ENCODE data around the gene GSE1.

Gene GSE1

GRCh38 chr16:85646976-85647375, 33.9 kb downstream of the GSE1 start:
- POLR2A ChIA-PET, result no interaction called here
- CTCF ChIA-PET, result no interaction called here
- TF ChIP-seq TARDBP (IDR thresholded peaks at IDR 0.05), result no peak
- no peak for TF ChIP-seq ELF4 (IDR thresholded peaks at IDR 0.05)
- TF ChIP-seq FOXM1 (IDR thresholded peaks at IDR 0.05; ENCODE audit: borderline replicate concordance), result no peak
- TF ChIP-seq NFRKB (IDR thresholded peaks at IDR 0.05), result no peak
- no peak for TF ChIP-seq PKNOX1 (IDR thresholded peaks at IDR 0.05)
- no peak for TF ChIP-seq BHLHE40 (IDR thresholded peaks at IDR 0.05; ENCODE audit: borderline replicate concordance)
- TF ChIP-seq HDGF (IDR thresholded peaks at IDR 0.05; ENCODE audit: borderline replicate concordance), result no peak
- TF ChIP-seq ZNF384 (IDR thresholded peaks at IDR 0.05), result no peak
- no peak for TF ChIP-seq CTBP1 (IDR thresholded peaks at IDR 0.05; ENCODE audit: borderline replicate concordance)
- TF ChIP-seq ARNT (IDR thresholded peaks at IDR 0.05), result no peak
- no peak for TF ChIP-seq L3MBTL2 (conservative IDR thresholded peaks at IDR 0.05)
- TF ChIP-seq FOXA1 (IDR thresholded peaks at IDR 0.05), result no peak
- TF ChIP-seq SP1 (IDR thresholded peaks at IDR 0.05), result no peak
- DNase-seq (ENCODE audit: extremely low spot score), result no peak

- DNase-seq (ENCODE audit: extremely low spot score), result no peak
- TF ChIP-seq BHLHE40 (IDR thresholded peaks at IDR 0.05; ENCODE audit: borderline replicate concordance) (no peak), LEF1 (IDR thresholded peaks at IDR 0.05; ENCODE audit: borderline replicate concordance) (no peak), PKNOX1 (IDR thresholded peaks at IDR 0.05) (no peak), SP1 (IDR thresholded peaks at IDR 0.05) (no peak), L3MBTL2 (conservative IDR thresholded peaks at IDR 0.05) (no peak), ELF4 (IDR thresholded peaks at IDR 0.05) (no peak), FOXK2 (IDR thresholded peaks at IDR 0.05) (no peak), FOXA1 (IDR thresholded peaks at IDR 0.05) (no peak), FOXM1 (IDR thresholded peaks at IDR 0.05; ENCODE audit: borderline replicate concordance) (no peak), ARNT (IDR thresholded peaks at IDR 0.05) (no peak)
- ChIA-PET CTCF (no interaction called here), POLR2A (no interaction called here)
Observed at GRCh38 chr16:85648070-85648714, 35.1 kb downstream of the GSE1 start.

- CTCF ChIA-PET, result no interaction called here
- no peak for DNase-seq (ENCODE audit: extremely low spot score)
- POLR2A ChIA-PET, result no interaction called here
- TF ChIP-seq BHLHE40 (IDR thresholded peaks at IDR 0.05; ENCODE audit: borderline replicate concordance), result no peak
- TF ChIP-seq CTBP1 (IDR thresholded peaks at IDR 0.05; ENCODE audit: borderline replicate concordance), result no peak
- TF ChIP-seq ARNT (IDR thresholded peaks at IDR 0.05), result no peak
- no peak for TF ChIP-seq LEF1 (IDR thresholded peaks at IDR 0.05; ENCODE audit: borderline replicate concordance)
- no peak for TF ChIP-seq SP1 (IDR thresholded peaks at IDR 0.05)
- TF ChIP-seq FOXM1 (IDR thresholded peaks at IDR 0.05; ENCODE audit: borderline replicate concordance), result no peak
- TF ChIP-seq FOXK2 (IDR thresholded peaks at IDR 0.05), result no peak
Observed at GRCh38 chr16:85648805-85649204, 35.7 kb downstream of the GSE1 start.

- POLR2A ChIA-PET, result no interaction called here
- TF ChIP-seq FOXK2 (IDR thresholded peaks at IDR 0.05), result no peak
- TF ChIP-seq ELF4 (IDR thresholded peaks at IDR 0.05), result no peak
- TF ChIP-seq PKNOX1 (IDR thresholded peaks at IDR 0.05), result no peak
- no peak for TF ChIP-seq TARDBP (IDR thresholded peaks at IDR 0.05)
- TF ChIP-seq LEF1 (IDR thresholded peaks at IDR 0.05; ENCODE audit: borderline replicate concordance), result no peak
- no peak for TF ChIP-seq HDGF (IDR thresholded peaks at IDR 0.05; ENCODE audit: borderline replicate concordance)
Observed at GRCh38 chr16:85649411-85650134, 36.5 kb downstream of the GSE1 start.

GRCh38 chr16:85650135-85650843, 37.2 kb downstream of the GSE1 start:
- TF ChIP-seq CTBP1 (IDR thresholded peaks at IDR 0.05; ENCODE audit: borderline replicate concordance), result no peak
- TF ChIP-seq SUZ12 (IDR thresholded peaks at IDR 0.05), result no peak
- no peak for TF ChIP-seq FOXK2 (IDR thresholded peaks at IDR 0.05)
- no peak for TF ChIP-seq BHLHE40 (IDR thresholded peaks at IDR 0.05; ENCODE audit: borderline replicate concordance)
- TF ChIP-seq ELF4 (IDR thresholded peaks at IDR 0.05), result no peak
- ChIA-PET CTCF (no interaction called here), POLR2A (no interaction called here)
- no peak for DNase-seq (ENCODE audit: extremely low spot score)

More at GRCh38 chr16:85649411-85650134, 36.5 kb downstream of the GSE1 start:
- CTCF ChIA-PET, result interaction anchor here (0.6 kb wide), 2 partner anchors 228 to 255 kb away, joined by 3 read pairs; no protein-coding TSS in a partner anchor
- DNase-seq (ENCODE audit: extremely low spot score), result no peak

GRCh38 chr16:85650844-85651628, 37.9 kb downstream of the GSE1 start:
- no peak for DNase-seq (ENCODE audit: extremely low spot score)
- POLR2A ChIA-PET, result no interaction called here
- CTCF ChIA-PET, result no interaction called here
- no peak for TF ChIP-seq FOXK2 (IDR thresholded peaks at IDR 0.05)
